ENCODE data around the gene SORT1. TPM values are rescaled to one million over a fixed set of nuclear protein-coding genes. Genes with fewer than 3 reads are reported as not detected.

SORT1 gene
- total and polyA plus RNA-seq, 2 of the 13 experiments (the other 11 are each of a cell fraction or from before 2014, with no cell fraction given), result 32.4 to 93.0 TPM

DNA sequence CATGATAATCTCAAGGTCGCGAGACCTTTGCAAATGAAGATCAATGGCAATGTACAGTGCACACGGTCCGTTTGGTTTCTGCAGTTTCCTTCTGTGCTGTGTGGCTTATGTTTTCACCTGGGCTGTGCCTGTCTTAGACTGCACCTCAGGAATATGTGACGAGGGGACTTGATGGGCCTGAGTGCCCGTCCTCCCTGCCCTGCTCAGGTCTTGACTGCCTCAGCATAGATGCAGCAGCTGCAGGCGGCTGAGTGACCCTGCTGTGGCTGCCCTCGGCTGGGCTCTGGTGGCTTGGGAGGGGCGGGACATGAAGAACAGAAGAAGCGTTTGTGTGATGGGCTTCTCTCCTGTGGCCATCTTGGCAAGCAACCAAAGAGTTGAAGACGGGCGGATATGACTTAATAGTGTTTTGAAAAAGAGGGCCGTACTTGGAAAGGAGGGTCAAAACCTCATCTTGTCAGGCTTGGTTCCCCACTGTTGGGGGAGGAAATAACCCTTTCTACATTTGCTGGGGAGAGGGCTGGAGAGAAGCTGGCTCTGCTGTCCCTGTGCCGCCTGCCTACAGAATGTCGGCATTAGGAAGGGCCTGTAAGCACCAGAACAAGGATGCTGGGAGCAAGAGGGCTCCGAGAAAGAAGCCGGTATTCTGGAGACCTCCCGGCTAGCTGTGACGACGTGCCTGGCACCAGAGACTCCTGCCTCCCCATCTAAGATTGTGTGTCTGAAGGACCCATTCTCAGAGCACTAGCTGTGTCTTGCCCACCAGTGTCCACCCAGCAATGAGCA lies 98.0 kb downstream of the SORT1 start (continued):
- TF ChIP-seq, protein P1, sequence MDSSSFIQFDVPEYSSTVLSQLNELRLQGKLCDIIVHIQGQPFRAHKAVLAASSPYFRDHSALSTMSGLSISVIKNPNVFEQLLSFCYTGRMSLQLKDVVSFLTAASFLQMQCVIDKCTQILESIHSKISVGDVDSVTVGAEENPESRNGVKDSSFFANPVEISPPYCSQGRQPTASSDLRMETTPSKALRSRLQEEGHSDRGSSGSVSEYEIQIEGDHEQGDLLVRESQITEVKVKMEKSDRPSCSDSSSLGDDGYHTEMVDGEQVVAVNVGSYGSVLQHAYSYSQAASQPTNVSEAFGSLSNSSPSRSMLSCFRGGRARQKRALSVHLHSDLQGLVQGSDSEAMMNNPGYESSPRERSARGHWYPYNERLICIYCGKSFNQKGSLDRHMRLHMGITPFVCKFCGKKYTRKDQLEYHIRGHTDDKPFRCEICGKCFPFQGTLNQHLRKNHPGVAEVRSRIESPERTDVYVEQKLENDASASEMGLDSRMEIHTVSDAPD (CRISPR knock-in tag; IDR thresholded peaks at IDR 0.05), result no peak
- TF ChIP-seq CAMTA2 (CRISPR knock-in tag; IDR thresholded peaks at IDR 0.05; ENCODE audit: borderline replicate concordance) (no peak), PRPF4 (IDR thresholded peaks at IDR 0.05; ENCODE audit: low read depth, low read length, poor library complexity, severe bottlenecking) (no peak), TMF1 (CRISPR knock-in tag; IDR thresholded peaks at IDR 0.05; ENCODE audit: low read depth) (no peak), MXI1 (IDR thresholded peaks at IDR 0.05; ENCODE audit: borderline replicate concordance, low read depth, low read length) (peak; percentile 2; the same call in 1 of the 3 replicates), AGO2 (optimal IDR thresholded peaks at IDR 0.05; ENCODE audit: low read depth, low read length) (peak; percentile 5), HDAC1 (CRISPR knock-in tag; IDR thresholded peaks at IDR 0.05) (peak; percentile 31; the same call in 1 of the 2 replicates), ZNF205 (CRISPR knock-in tag; IDR thresholded peaks at IDR 0.05) (no peak), POGZ (CRISPR knock-in tag; IDR thresholded peaks at IDR 0.05) (0 out of 2 replicates have a peak, but pooled peaks have one; percentile 2), KAT8 (CRISPR knock-in tag; IDR thresholded peaks at IDR 0.05) (no peak; the same call in 1 of the 2 replicates), ZNF484 (CRISPR knock-in tag; IDR thresholded peaks at IDR 0.05; ENCODE audit: borderline replicate concordance, low read depth) (no peak)
- TF ChIP-seq, protein P2, sequence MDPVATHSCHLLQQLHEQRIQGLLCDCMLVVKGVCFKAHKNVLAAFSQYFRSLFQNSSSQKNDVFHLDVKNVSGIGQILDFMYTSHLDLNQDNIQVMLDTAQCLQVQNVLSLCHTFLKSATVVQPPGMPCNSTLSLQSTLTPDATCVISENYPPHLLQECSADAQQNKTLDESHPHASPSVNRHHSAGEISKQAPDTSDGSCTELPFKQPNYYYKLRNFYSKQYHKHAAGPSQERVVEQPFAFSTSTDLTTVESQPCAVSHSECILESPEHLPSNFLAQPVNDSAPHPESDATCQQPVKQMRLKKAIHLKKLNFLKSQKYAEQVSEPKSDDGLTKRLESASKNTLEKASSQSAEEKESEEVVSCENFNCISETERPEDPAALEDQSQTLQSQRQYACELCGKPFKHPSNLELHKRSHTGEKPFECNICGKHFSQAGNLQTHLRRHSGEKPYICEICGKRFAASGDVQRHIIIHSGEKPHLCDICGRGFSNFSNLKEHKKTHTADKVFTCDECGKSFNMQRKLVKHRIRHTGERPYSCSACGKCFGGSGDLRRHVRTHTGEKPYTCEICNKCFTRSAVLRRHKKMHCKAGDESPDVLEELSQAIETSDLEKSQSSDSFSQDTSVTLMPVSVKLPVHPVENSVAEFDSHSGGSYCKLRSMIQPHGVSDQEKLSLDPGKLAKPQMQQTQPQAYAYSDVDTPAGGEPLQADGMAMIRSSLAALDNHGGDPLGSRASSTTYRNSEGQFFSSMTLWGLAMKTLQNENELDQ (CRISPR knock-in tag; IDR thresholded peaks at IDR 0.05; ENCODE audit: borderline replicate concordance), result no peak
- TF ChIP-seq, protein P3, sequence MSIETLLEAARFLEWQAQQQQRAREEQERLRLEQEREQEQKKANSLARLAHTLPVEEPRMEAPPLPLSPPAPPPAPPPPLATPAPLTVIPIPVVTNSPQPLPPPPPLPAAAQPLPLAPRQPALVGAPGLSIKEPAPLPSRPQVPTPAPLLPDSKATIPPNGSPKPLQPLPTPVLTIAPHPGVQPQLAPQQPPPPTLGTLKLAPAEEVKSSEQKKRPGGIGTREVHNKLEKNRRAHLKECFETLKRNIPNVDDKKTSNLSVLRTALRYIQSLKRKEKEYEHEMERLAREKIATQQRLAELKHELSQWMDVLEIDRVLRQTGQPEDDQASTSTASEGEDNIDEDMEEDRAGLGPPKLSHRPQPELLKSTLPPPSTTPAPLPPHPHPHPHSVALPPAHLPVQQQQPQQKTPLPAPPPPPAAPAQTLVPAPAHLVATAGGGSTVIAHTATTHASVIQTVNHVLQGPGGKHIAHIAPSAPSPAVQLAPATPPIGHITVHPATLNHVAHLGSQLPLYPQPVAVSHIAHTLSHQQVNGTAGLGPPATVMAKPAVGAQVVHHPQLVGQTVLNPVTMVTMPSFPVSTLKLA (IDR thresholded peaks at IDR 0.05), result no peak
